G401 (cell line): ENCODE measurements around the gene TPPP2. TPM values are rescaled to one million over a fixed set of nuclear protein-coding genes. Genes with fewer than 3 reads are reported as not detected.

Experiments
- DNase-seq: peaks from one replicate; pipeline ENCODE4 v3.0.0-alpha.2; 2015; ENCODE audit warnings: low spot score
- in situ Hi-C: cut with HindIII; loops from 2 replicates; pipeline ENCODE4 v1.10.0; 2016; ENCODE audit warnings: low sequenced_read_pairs, mixed read lengths
- total RNA-seq: library from RNA; depleted of rRNA; stranded (reverse); fragments of >200 nt; shearing (Covaris generic); gene quantifications from 2 replicates; pipeline ENCODE4 v1.2.3, GENCODE V29; 2014

The TPPP2 gene
- total RNA-seq, 1 experiment from 2014 or later = not detected

DNA sequence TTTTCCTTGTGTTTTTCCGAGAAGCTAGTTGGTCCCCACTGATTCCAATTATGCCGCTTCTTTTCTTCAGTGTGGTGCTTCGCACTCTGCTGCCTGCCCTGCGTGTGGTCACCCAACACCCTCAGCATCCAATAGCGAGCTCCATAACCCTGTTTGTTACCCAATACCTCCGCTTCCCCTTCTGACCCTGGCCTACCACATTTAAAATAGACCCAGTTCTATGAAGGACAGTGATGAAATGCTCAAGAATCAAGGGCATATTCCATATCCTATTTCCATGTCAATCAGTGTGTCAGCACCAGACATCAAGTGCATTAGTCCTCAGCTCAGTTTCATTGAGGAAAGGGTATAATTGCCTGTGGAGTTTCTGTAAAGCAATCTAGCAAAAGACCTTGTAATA lies 14.7 kb upstream of the TPPP2 start:
- DNase-seq = no peak
- in situ Hi-C loops = no loop called here

- in situ Hi-C loops = no loop called here
- DNase-seq = no peak
Measured at GRCh38 chr14:21016413-21017190, 13.4 kb upstream of the TPPP2 start.

GRCh38 chr14:21017528-21018245 lies 12.3 kb upstream of the TPPP2 start:
- no peak for DNase-seq
- in situ Hi-C loops = no loop called here

GRCh38 chr14:21018286-21018685 lies 11.7 kb upstream of the TPPP2 start:
- in situ Hi-C loops = no loop called here
- no peak for DNase-seq

DNA sequence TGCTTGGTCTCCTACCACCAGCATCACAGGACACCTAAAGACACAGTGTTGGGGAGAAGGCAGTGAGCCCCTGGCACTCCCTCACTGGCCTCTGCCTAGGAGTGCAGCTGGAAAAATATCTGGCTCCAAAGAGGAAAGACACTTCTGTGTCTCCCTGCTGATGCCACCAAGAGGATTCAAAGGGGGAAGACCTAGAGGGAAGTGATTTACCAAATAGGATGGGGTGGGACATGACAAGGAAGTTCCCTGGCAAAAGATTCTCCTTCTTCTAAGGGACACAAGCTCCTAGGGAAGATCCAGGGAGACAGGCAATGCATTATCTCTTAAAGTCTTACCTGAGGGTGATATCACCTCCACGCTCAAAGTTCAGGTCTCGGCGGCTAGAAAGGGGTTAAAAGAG lies 11.2 kb upstream of the TPPP2 start:
- in situ Hi-C loops = no loop called here
- no peak for DNase-seq

GRCh38 chr14:21019366-21019765 lies 10.7 kb upstream of the TPPP2 start:
- no peak for DNase-seq
- in situ Hi-C loops = no loop called here

- no peak for DNase-seq
- in situ Hi-C loops = no loop called here
Measured at GRCh38 chr14:21020977-21021545, 9.0 kb upstream of the TPPP2 start.

DNA sequence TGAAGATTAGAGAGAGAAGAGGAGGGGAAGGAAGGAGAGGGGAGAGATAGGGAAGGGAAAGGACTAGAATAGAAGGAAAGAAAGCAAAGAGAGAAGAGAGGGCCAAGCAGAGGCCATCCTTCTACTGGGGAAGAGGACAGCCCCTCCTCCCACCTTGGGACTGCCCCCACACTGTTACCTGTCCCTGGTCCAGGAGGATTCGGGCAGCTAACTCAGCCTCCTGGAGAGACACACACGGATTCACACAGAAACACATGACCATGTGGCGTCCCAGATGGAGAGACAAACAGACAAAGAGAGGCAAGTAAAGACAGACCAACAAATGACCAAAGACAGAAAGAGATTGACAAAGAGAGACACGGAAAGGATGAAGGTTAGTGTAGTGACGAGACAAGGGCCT lies 7.3 kb upstream of the TPPP2 start:
- no peak for DNase-seq
- in situ Hi-C loops = no loop called here

DNA sequence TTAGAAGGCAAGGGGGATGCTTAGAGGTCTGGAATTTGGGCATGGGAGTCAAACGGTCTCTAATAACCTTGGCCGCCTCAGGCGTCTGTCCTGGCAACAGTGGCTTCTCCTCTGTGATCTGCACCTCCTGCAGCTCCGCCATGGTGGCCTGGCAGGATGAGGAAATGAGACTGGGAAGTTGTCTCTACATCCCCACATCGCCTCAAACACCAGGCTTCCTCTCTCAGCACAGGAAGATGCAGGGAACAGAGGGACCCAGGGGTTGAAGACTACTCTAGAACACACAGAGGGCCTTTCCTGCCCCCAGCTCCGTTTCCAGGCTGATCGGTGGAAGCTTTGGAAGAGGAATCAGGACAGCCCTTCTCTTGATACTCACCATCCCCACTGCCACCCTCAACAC lies 6.8 kb upstream of the TPPP2 start:
- in situ Hi-C loops = no loop called here
- no peak for DNase-seq

DNA sequence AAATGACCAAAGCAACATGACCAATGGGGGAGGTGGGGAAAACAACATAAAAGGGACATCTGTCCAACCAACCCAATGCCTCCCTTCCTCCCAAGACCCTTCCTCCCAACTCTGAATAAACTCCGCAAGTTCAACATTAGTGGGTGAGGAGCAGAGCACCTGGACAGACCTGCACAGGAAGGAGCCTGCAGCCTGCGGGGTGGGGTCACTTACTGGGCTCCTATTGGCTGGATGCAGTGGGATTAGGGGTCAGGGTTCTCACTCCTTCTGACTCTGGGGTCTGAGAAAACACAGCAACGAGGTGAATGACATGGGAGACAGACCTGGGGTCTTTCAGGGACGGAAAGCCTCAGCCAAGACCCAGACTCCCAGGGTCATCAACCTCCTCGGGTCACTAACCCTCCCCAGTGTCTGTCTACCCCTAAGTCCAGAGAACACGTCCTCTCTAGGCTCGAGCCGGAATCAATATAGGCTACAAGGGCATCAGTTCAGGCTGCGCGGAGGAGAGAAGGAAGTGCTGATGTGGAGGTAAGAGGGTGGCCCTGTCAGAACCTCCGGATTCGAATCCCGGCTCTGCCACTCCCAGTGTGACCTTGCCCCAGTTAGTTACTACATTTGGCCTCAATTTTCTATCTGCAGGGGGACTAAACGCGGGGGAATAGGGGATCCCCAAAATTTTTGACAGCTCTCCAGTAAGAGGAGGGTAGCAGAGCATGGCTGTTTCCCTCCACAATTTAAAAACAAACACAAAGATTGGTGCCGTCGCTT lies 6.0 kb upstream of the TPPP2 start:
- DNase-seq = no peak
- in situ Hi-C loops = no loop called here

GRCh38 chr14:21024585-21025370 lies 5.2 kb upstream of the TPPP2 start, which contains the start of gene NDRG2:
TSS of gene NDRG2 (minus strand) at chr14:21025061. CDS start at chr14:21023315, 1,746 bp downstream.
- in situ Hi-C loops = no loop called here

DNA sequence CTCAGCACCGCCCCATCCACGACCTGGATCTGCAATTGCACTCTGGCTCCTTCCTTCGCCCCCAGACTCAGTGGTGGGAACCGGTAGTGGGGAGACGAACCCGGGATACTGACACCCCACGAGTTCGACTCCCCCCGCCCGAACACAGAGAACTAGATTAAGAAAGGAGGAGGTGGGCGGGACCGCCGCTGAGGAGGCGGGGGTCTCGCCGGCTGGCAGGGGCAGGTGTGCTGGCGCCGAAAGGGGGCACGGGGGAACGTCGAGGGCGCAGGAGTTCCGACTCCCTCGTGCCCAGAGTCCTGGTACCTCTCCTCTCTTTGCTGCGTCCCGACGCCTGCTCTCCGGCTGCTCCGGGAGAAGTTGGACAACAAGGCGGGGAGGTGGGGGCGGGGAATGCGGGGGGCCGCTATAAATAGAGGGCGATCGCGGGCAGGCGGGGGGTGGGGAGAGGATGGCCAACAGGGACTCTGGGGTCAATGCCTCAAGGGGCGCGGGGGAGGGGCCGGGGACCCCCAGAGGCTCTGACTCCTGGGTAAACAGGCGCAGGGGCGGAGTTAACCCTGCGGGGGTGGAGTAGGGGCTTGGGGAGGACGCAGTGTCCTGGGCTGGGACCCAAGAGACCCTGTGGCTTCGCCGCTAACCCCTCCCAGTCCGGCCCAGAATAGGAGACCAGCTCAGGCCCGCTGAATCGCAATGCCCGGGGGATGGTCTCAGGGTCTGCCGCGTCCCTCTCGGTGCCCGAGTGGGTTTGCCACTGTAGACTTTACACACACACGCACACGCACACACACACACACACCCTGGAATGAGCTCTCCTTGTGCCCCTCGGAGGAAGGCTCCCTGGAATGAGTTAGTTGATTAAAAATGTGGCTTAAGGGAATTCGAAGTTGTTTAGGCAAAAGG lies 4.4 kb upstream of the TPPP2 start:
- in situ Hi-C loops = no loop called here
- no peak for DNase-seq

More at GRCh38 chr14:21024585-21025370, 5.2 kb upstream of the TPPP2 start, which contains the start of gene NDRG2:
- no peak for DNase-seq

DNA sequence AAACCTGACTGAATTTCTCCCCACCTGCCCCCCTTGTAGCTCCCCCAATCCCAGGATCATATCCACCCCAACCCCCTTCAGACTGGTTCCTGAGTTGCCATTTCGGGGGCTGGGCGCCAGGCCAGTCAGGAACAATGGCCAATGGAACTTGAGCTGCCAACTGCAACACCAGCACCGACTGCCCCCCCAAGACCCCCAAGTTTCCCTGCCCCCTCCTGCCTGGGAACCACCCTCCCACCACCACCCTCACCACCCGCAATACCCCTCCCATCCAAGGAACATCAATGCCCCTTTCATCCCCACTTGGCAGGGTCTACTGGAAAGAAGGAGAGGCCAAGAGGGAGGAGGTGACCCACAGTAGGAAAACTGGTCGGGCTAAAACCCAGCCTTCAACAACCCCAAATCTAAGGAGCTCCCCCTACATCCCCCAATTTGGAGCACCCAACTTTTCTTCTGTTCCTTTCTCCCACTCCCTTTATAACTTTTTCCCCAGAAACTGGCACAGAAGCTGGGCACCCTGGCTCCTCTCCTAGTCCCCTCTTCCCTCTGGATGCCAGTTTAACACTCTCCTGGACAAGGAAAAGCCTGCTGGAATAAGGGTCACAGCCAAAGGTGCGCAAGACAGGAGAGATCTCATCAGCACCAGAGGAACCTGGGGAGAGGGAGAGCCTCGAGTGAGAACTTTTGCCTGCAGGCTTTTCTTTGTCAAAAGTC lies 3.6 kb upstream of the TPPP2 start:
- peak; percentile 44 for DNase-seq
- in situ Hi-C loops = no loop called here

DNA sequence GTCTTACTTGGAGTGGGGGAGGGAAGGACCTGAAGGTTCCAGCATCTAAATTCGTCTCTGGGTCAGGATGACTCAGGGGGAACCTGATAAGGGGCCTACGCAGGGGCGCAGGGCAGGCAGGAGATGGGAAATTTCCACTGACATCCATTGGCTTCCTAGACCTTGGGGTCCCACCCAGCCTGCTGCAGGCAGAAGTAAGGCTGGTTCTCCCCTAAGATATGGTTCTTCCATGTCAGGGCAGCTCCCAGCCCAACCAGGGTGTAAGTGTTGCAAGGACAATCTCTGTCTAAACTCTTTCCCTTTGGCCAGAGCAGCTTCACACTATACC lies 3.1 kb upstream of the TPPP2 start:
- no peak for DNase-seq
- in situ Hi-C loops = no loop called here

- DNase-seq = no peak
- in situ Hi-C loops = no loop called here
Measured at GRCh38 chr14:21030531-21030930, 514 bp downstream of the TPPP2 start.

DNA sequence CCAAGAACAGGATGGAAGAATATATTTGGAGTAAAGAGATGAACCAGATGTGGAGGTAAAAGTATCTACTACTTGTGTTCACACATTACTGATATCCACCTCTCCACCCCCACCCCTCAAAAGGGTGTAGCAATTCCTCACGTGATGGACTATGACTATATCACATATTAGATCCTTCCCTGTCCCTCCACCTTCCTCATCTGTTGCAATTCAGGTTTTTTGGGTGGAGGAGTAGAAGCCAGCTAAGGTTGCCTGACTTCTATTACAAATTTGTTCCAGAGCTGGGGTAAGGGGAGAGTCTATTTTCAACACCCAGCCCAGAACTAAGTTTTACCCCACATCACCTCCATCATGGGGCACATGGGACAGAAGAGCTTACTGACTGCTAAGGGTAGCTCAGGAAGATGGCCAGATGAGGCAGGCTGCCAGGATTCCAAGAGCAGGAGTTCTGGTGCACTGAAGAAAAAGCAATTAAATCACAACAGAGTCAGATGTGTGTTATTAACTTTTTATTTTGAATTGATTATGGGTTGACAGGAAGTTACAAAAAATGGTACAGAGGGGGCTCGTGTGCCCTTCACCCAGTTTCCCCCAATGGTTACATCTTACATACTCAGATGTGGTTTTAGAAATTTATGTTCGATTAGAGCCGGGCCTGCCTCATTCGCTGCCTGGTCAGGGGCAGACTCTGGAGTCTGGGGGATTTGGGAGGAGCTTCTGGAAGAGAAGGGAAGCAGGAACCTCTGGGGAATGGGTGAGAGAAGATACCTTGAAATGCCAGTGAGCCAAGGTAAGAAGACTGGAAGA lies 2.5 kb downstream of the TPPP2 start:
- in situ Hi-C loops = no loop called here
- DNase-seq = no peak
